NOMO-1 treated with DMSO at 0.1 percent for 48 hours (cell line): ENCODE results near the gene ZNF609.
"Not testable (repeated sequence)": the region's sequence is repeated elsewhere in the genome, so short reads cannot be mapped to it uniquely, and the experiment has no call there.

ENCODE experiments used
- DNase-seq: peaks from one replicate; lab custom pipeline; 2025; ENCODE audit not compliant: unreplicated experiment; lab: John Stamatoyannopoulos, UW

The ZNF609 gene

GRCh38 chr15:64574301-64575017 lies 114.1 kb downstream of the ZNF609 start:
- no peak for DNase-seq

GRCh38 chr15:64580696-64581407 lies 120.5 kb downstream of the ZNF609 start:
- no peak for DNase-seq

- DNase-seq, result no peak
Observed at GRCh38 chr15:64581408-64581761, 121.0 kb downstream of the ZNF609 start.

DNA sequence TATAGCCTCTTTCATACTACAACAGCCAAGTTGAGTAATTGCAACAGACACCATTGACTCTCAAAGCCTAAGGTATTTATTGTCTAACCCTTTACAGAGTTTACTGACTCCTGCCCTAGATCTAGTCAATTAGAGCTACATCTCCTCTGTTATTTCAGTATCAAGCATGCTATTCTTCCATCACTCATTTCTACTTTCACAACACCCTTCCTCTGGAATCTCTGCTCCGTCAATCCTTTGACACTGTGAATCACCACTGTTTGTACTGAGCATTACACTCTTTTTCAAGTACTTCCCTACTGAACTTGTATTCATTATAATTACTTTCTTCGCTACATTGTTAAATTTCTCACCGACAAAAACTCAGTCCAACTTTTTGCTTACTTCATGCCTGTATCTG lies 121.8 kb downstream of the ZNF609 start:
- no peak for DNase-seq

GRCh38 chr15:64583519-64583918 lies 123.1 kb downstream of the ZNF609 start:
- no peak for DNase-seq

DNA sequence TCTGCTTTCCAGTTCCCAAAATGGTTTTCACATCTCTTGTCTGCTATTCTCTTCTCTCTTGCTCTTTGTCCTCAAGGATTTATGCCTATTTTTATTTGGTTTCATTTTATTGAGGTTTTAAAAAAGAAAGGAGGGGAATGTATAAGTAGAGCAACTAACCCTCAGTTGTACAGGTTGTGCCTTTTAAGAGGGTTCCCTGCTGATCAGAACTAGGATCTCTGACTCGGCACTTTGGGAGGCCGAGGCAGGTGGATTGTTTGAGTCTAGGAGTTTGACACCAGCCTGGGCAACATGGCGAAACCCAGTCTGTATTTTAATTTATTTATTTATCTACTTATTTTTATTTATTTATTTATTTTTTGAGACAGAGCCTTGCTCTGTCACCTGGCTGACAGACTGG lies 123.6 kb downstream of the ZNF609 start:
- no peak for DNase-seq

GRCh38 chr15:64586259-64586870 lies 126.0 kb downstream of the ZNF609 start:
- no peak for DNase-seq

GRCh38 chr15:64586984-64587383 lies 126.6 kb downstream of the ZNF609 start:
- DNase-seq, result no peak

DNA sequence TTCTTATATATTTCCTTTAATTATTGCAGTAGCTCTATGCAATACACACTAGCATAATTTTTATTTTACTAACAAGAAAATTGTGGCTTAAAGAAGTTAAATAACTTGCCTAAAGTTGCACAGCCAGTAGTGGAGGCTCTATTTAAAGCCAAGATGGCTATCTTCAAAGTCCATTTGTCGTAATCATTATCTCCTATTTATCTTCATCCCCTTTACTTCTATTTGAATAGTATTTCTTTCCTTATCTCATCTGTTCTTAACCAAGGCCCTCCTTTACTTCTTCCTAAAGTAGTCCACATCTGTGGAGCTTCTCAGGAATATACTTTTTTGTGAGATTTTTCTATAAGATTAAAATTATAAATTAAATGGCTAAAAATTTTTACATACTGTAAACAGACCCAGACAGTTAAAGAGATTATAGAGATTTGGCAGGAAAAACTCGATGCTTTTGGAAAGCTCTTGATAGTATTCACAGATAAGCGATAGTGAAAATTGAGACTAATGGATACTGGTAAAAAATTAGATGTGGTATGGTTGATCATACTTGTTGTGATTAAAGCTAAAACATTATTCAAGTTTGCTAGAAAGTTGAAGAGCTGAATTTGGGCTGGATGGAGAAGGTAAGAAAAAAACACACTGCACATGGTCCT lies 129.2 kb downstream of the ZNF609 start:
- DNase-seq, result no peak

DNA sequence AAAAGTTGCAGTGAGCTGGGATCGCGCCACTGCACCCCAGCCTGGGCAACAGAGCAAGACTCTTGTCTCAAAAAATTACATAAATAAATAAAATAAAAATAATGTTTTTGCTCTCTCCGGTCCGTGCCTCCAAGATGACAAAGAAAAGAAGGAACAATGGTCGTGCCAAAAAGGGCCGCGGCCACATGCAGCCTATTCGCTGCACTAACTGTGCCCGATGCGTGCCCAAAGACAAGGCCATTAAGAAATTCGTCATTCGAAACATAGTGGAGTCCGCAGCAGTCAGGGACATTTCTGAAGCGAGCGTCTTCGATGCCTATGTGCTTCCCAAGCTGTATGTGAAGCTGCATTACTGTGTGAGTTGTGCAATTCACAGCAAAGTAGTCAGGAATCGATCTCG lies 132.5 kb downstream of the ZNF609 start:
- DNase-seq, result not testable (repeated sequence)

DNA sequence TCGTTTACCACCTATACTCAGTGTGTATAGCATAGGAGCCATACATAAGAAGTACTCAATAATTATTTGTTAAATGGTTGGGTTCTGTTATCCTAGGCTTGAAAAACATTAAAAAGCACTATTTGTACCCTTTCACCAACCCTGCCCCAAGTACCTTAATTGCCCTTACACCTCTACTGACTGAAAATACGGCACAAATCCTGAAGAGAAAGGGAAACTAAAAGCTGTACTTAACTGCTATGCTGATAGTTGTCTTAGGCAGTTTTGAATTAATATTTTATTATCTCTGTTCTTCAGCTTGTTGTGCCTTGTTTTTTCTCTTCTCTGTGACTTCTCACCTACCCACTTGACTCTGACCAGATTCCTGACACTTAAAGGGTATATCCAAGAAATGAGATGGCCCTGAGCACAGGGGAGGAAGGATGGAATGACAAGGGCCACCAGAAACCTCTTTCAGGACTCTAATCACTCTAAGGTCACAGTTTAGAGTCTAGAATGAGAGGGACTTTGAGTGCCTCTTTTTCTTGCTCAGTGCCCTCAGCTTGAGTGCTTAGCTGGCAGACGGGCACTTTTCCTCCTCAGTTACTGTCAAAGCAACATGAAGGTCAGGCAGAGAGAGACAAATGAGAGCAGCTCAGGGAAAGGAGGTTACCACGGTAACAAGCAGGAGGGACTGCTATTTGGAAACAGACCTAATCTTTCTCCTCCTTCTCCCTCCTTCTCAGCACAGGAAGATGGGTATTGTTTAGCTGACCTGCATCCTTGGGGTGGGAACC lies 136.5 kb downstream of the ZNF609 start:
- DNase-seq, result no peak

DNA sequence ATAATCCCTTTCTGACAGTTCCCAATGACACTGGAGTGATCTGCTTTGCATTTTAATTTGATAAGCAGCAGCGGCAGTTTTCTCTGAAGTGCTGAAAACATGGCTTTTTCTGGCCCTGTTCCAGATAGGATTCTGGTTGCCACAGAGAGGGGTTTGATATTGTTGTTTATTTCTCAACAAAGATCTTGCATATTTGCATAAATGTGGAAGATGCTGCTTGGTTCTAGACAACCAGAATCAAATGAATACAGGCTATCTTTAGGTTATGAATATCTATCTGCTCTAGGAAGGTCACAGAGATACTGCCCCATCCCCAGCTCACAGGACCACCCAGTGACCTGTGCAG lies 137.1 kb downstream of the ZNF609 start:
- DNase-seq, result no peak

GRCh38 chr15:64599226-64599625 lies 138.8 kb downstream of the ZNF609 start:
- no peak for DNase-seq

GRCh38 chr15:64599716-64600115 lies 139.3 kb downstream of the ZNF609 start:
- no peak for DNase-seq

DNA sequence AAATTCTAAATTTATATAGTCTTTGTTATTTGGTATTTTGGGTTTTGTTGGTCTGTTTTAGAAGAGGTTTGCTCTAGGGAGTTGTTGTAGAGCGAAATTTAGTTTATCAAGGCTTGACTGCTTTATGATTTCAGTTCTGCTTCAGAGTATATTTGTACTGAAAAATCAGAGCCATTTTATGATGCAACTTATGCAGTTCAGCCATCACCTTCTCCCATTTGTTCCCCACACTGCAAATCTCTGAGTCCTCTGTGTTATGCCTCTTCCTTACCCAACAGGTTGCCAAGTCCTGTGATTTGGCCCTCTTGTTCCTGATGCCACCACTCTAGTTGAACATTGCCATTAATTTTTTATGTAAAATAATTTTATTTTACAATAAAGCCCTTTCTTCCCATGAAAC lies 140.4 kb downstream of the ZNF609 start:
- DNase-seq, result no peak

- DNase-seq, result no peak
Observed at GRCh38 chr15:64604319-64604718, 143.9 kb downstream of the ZNF609 start.

- DNase-seq, result not testable (repeated sequence)
Observed at GRCh38 chr15:64607416-64607815, 147.0 kb downstream of the ZNF609 start.

GRCh38 chr15:64610257-64610919 lies 150.0 kb downstream of the ZNF609 start:
- DNase-seq, result no peak

DNA sequence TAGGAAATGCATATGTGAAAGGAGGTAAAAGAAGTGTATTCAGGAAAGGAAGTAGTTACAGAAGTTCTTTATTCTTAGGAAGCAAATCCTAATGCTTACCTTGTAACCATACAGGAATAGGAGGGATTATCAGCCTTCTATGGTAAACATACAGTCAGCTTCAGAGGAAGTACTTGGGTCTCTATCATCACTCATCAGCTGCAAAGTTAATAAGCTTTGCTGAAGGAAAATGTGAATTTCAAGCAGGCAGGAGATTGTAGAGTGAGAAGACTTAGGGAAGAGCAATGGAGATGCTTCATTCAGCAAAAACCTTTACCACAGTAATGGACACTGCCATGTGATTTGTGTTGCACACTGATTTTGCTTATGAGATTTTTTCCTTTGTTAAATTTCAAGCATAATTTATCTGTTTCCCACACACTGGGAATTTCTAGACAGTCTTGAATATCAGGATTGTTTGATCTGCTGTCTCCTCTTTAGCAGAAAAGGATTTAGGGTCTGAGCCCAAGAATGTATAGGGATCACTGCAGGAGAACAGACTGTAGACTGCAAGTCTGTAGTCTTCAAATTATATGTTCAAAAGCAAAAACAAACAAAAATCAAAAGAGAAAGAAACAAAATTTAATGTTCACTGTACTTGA lies 150.8 kb downstream of the ZNF609 start:
- DNase-seq, result no peak

GRCh38 chr15:64614519-64614918 lies 154.1 kb downstream of the ZNF609 start:
- DNase-seq, result no peak
